Stomach smooth muscle (tissue), 2 donors: ENCODE results near the gene YEATS2.

ENCODE experiments used
- H3K27ac ChIP-seq: one replicate; pipeline ENCODE4 v1.7.0; 2013; ENCODE audit warnings: mild to moderate bottlenecking, low read length, inconsistent platforms
- H3K27me3 ChIP-seq, 2 donors: one replicate each; pipeline ENCODE4 v1.7.0; 2013; ENCODE audit warnings: low read length in 2 of 2; ENCODE audit not compliant: insufficient read depth in 2 of 2, control insufficient read depth in 1 of 2
- H3K36me3 ChIP-seq, 2 donors: one replicate each; pipeline ENCODE4 v1.7.0; 2013; ENCODE audit warnings: low read length in 2 of 2; ENCODE audit not compliant: control insufficient read depth in 2 of 2, insufficient read depth in 2 of 2
- H3K4me1 ChIP-seq: one replicate; pipeline ENCODE4 v1.7.0; 2013; ENCODE audit warnings: low read length; ENCODE audit not compliant: control insufficient read depth, insufficient read depth
- H3K4me3 ChIP-seq, 2 donors: one replicate each; pipeline ENCODE4 v1.7.0; 2013; ENCODE audit warnings: low read length in 2 of 2
- H3K9ac ChIP-seq, 2 donors: one replicate each; pipeline ENCODE4 v1.7.0; 2013; ENCODE audit warnings: low read length in 2 of 2, mild to moderate bottlenecking in 1 of 2
- H3K9me3 ChIP-seq, 2 donors: one replicate each; pipeline ENCODE4 v1.7.0; 2013; ENCODE audit warnings: low read length in 2 of 2; ENCODE audit not compliant: control insufficient read depth in 2 of 2
- donor health status: healthy.
- donor health status: Pancreatic carcinoma.

The YEATS2 gene

DNA sequence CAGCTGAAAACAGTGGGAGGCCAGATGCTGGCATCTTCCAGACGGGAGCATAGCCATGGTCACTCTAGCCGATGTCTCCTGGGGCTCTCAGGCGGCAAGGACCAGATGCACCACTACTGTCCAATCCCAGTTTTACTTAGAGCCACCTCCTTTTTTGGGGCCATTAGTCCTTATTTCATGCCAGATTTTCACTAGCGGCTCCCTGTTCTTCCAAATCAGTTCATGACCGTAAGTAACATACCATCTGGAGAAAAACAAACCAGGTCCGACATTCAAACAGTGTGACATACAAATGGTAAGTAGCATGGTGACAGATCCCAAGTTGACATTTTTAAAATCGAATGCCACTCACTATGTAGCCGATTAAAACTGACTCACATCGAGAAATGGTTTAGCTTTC is 131.9 kb downstream of the YEATS2 start:
- Histone ChIP-seq H3K4me3 (no peak overlapping the region), H3K9me3 (no peaks in the 10 kb centered on the region), H3K27ac (no peak overlapping the region), H3K27me3 (no peaks in the 10 kb centered on the region), H3K4me1 (peaks cover 13% of the 10 kb centered on the region), H3K36me3 (peaks cover 28 to 37% of the 10 kb centered on the region in 2 donors), H3K9ac (no peak overlapping the region)

DNA sequence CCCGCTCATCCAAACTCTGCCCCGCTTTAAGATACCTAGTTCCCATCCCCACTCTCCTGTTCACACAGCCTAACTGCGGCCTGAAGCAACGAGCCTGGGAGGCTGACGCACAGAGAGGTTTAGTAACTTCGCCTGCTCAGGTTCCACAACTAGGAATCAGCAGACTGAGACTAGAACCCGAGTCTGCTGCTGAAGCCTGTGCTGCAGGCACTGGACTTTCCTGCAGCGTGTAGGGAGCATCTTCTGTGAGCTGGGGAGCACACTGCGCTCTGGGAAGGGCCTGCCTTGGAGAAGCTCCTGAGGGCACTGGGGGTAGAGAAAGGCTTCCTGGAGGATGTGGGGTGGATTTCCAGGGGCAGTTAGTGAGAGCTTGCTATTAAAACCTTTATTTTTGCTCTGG is 132.6 kb downstream of the YEATS2 start:
- peaks cover 29 to 37% of the 10 kb centered on the region in 2 donors for H3K36me3 ChIP-seq
- peaks cover 6% of the 10 kb centered on the region for H3K4me1 ChIP-seq
- no peak overlapping the region for H3K9ac ChIP-seq
- H3K27me3 ChIP-seq = no peaks in the 10 kb centered on the region
- no peak overlapping the region for H3K27ac ChIP-seq
- H3K9me3 ChIP-seq = no peaks in the 10 kb centered on the region
- H3K4me3 ChIP-seq = no peak overlapping the region

GRCh38 chr3:183833516-183833915 is 135.9 kb downstream of the YEATS2 start:
- Histone ChIP-seq H3K27ac (no peak overlapping the region), H3K9ac (no peak overlapping the region), H3K4me1 (no peaks in the 10 kb centered on the region), H3K9me3 (no peaks in the 10 kb centered on the region), H3K4me3 (no peak overlapping the region), H3K27me3 (no peaks in the 10 kb centered on the region), H3K36me3 (peaks cover 30 to 37% of the 10 kb centered on the region in 2 donors)

DNA sequence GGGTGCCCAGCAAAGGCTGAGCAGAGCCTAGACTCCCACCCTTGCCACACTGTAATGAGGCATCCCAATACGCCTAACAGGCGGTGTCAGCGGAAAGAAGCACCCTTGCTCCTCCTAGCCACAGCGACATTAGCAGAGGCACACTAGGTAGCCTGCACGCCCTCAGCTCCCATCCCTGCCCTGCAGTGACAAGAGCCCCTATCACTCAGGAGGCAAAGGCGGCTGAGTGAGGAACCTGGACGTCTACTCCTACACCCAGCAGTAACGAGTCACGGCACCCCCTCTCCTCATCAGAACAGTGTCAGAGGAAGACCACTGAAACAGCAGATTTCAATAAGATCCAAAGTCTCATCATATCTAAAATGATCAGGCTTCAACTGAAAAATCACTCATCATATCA is 139.8 kb downstream of the YEATS2 start:
- Histone ChIP-seq H3K27ac (no peak overlapping the region), H3K4me3 (no peak overlapping the region), H3K9me3 (no peaks in the 10 kb centered on the region), H3K4me1 (no peaks in the 10 kb centered on the region), H3K36me3 (peaks cover 39 to 47% of the 10 kb centered on the region in 2 donors), H3K9ac (no peak overlapping the region), H3K27me3 (no peaks in the 10 kb centered on the region)

GRCh38 chr3:183837894-183838293 is 140.3 kb downstream of the YEATS2 start:
- Histone ChIP-seq H3K36me3 (peaks cover 34 to 43% of the 10 kb centered on the region in 2 donors), H3K27me3 (no peaks in the 10 kb centered on the region), H3K9ac (no peak overlapping the region), H3K27ac (no peak overlapping the region), H3K4me3 (no peak overlapping the region), H3K4me1 (no peaks in the 10 kb centered on the region), H3K9me3 (no peaks in the 10 kb centered on the region)

- H3K36me3 ChIP-seq = peaks cover 26 to 32% of the 10 kb centered on the region in 2 donors
- no peak overlapping the region for H3K27ac ChIP-seq
- no peaks in the 10 kb centered on the region for H3K4me1 ChIP-seq
- H3K4me3 ChIP-seq = no peak overlapping the region
- H3K27me3 ChIP-seq = no peaks in the 10 kb centered on the region
- H3K9me3 ChIP-seq = no peaks in the 10 kb centered on the region
- H3K9ac ChIP-seq = no peak overlapping the region
These were observed 142.2 kb downstream of the YEATS2 start for GRCh38 chr3:183839751-183840150.

GRCh38 chr3:183844606-183845005 is 147.0 kb downstream of the YEATS2 start:
- peaks cover 28 to 37% of the 10 kb centered on the region in 2 donors for H3K36me3 ChIP-seq
- no peaks in the 10 kb centered on the region for H3K9me3 ChIP-seq
- no peak overlapping the region for H3K4me3 ChIP-seq
- no peaks in the 10 kb centered on the region for H3K27me3 ChIP-seq
- no peak overlapping the region for H3K9ac ChIP-seq
- no peaks in the 10 kb centered on the region for H3K4me1 ChIP-seq
- H3K27ac ChIP-seq = no peak overlapping the region

GRCh38 chr3:183845090-183845489 is 147.5 kb downstream of the YEATS2 start:
- Histone ChIP-seq H3K9ac (no peak overlapping the region), H3K4me1 (no peaks in the 10 kb centered on the region), H3K9me3 (no peaks in the 10 kb centered on the region), H3K4me3 (no peak overlapping the region), H3K36me3 (peaks cover 24 to 35% of the 10 kb centered on the region in 2 donors), H3K27me3 (no peaks in the 10 kb centered on the region), H3K27ac (no peak overlapping the region)

DNA sequence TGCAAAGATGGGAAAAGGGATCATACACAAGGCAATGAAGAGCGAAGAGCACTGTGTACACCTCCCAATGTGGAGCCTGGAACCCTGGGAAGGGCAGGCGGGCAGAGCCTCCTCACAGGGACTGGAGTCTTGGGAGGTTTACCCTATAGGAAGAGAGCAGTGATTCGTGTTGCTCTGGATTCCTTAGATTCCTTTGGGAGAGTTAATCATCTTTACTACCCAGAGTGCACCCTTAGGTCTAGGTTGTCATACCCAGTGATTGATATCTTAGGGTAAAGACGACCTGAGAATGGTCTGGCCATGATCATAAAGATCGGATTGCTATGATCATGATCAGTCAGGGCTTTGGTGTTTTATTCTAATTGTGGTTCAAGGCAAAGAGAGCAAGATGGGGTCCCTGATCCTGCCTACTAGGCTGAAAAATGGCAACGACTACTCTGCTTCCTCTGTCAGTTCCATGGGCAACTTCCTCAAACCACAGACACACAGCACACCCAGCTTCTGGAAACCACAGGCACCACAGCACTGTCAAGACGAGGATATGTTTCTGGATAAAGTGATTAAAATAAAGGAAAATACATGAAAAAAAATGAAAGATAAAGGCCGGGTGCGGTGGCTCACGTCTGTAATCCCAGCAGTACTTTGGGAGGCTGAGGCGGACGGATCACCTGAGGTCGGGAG is 148.2 kb downstream of the YEATS2 start:
- no peak overlapping the region for H3K9ac ChIP-seq
- H3K9me3 ChIP-seq = no peaks in the 10 kb centered on the region
- H3K27ac ChIP-seq = no peak overlapping the region
- no peaks in the 10 kb centered on the region for H3K4me1 ChIP-seq
- no peaks in the 10 kb centered on the region for H3K27me3 ChIP-seq
- peaks cover 20 to 34% of the 10 kb centered on the region in 2 donors for H3K36me3 ChIP-seq
- no peak overlapping the region for H3K4me3 ChIP-seq

GRCh38 chr3:183854318-183855035 is 156.9 kb downstream of the YEATS2 start:
- no peak overlapping the region for H3K9ac ChIP-seq
- H3K36me3 ChIP-seq = peaks cover 11 to 15% of the 10 kb centered on the region in 2 donors
- no peaks in the 10 kb centered on the region for H3K4me1 ChIP-seq
- H3K27ac ChIP-seq = no peak overlapping the region
- no peaks in the 10 kb centered on the region for H3K9me3 ChIP-seq
- H3K4me3 ChIP-seq = no peak overlapping the region
- H3K27me3 ChIP-seq = no peaks in the 10 kb centered on the region

- Histone ChIP-seq H3K4me1 (no peaks in the 10 kb centered on the region), H3K4me3 (no peak overlapping the region), H3K27me3 (no peaks in the 10 kb centered on the region), H3K9ac (no peak overlapping the region), H3K9me3 (no peaks in the 10 kb centered on the region), H3K36me3 (peaks cover 27 to 30% of the 10 kb centered on the region in 2 donors), H3K27ac (no peak overlapping the region)
These were observed 160.3 kb downstream of the YEATS2 start for GRCh38 chr3:183857863-183858262.
